CD4-positive, alpha-beta T cell treated with Interleukin-12 subunit alpha and Interleukin-12 subunit beta, for 1 hour (primary cell): ENCODE data around the gene ITGAX.
"Not testable (repeated sequence)": the region's sequence is repeated elsewhere in the genome, so short reads cannot be mapped to it uniquely, and the experiment has no call there.

Experiments used
- DNase-seq: peaks from one replicate; pipeline ENCODE4 v3.0.0-alpha.2; 2020

Gene ITGAX

GRCh38 chr16:31412750-31413149, 57.8 kb downstream of the ITGAX start:
- DNase-seq, result no peak

GRCh38 chr16:31413381-31413780, 58.4 kb downstream of the ITGAX start:
- no peak for DNase-seq

GRCh38 chr16:31413943-31414342, 59.0 kb downstream of the ITGAX start:
- no peak for DNase-seq

GRCh38 chr16:31414706-31415105, 59.7 kb downstream of the ITGAX start:
- DNase-seq, result peak; percentile 26

- DNase-seq, result no peak
Measured at GRCh38 chr16:31416371-31416770, 61.4 kb downstream of the ITGAX start.

- not testable (repeated sequence) for DNase-seq
Measured at GRCh38 chr16:31417036-31417435, 62.1 kb downstream of the ITGAX start.

GRCh38 chr16:31417916-31418315, 62.9 kb downstream of the ITGAX start:
- DNase-seq, result no peak

GRCh38 chr16:31420037-31420436, 65.1 kb downstream of the ITGAX start:
- no peak for DNase-seq

GRCh38 chr16:31421587-31421986, 66.6 kb downstream of the ITGAX start:
- DNase-seq, result peak; percentile 49

GRCh38 chr16:31423241-31423640, 68.3 kb downstream of the ITGAX start:
- no peak for DNase-seq

GRCh38 chr16:31423801-31424200, 68.8 kb downstream of the ITGAX start:
- DNase-seq, result no peak

GRCh38 chr16:31427441-31428278, 72.7 kb downstream of the ITGAX start:
- peak; percentile 77 for DNase-seq

GRCh38 chr16:31428279-31428597, 73.3 kb downstream of the ITGAX start, which contains the start of gene COX6A2:
TSS of gene COX6A2 (minus strand) at chr16:31428360. CDS start at chr16:31428325, 35 bp downstream.
- DNase-seq, result no peak

- DNase-seq, result no peak
Measured at GRCh38 chr16:31428638-31429247, 73.8 kb downstream of the ITGAX start.

GRCh38 chr16:31429314-31429713, 74.3 kb downstream of the ITGAX start:
- no peak for DNase-seq

- no peak for DNase-seq
Measured at GRCh38 chr16:31429796-31430195, 74.8 kb downstream of the ITGAX start.

- no peak for DNase-seq
Measured at GRCh38 chr16:31430380-31431052, 75.5 kb downstream of the ITGAX start.
